Measurements from ENCODE around the gene BRSK2.

DNA sequence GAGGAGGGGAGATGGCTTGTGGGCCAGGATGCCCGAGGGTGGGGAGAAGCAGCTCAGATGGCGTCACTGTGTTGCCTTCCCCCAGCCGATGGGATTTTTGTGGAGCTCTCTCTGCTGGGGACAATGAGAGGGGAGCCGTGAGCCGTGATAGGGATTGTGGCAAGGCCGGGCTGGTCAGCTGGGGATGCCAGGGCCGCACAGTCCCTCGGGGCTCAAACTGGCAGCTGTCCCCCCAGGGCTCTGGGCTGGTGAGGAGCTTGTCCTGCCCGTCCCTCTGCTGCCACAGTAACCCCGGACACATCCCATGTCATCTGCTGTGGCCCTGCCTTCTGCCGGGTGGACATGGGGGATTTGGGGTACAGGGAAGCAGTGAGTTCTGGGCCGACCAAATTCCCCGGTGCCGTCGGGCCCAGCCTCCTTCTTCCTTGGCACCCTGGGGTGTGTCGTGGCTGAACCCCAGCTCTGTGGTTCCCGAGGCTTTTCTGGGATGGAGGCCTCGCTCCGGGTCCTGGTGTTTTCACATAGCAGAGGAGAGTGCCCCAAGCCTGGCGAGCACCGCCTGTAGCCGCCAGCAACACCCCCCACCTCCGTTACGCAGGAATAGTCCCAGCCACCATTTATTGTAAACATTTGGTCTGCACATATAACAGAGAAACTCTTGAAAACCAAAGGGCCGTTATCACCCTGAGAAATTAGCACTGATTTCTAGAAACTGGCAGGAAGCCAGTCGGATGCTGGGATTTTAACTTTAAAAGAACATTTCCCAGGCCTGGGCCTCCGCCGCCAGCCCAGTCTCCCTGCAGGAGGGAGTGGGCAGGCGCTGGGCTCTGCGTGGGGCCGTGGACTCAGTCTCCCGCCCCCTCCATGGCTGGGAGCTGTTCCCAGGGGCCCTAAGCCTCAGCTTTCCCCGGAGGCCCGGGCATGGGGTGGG, 9.9 kb downstream of the BRSK2 start:
- TF ChIP-seq SUZ12 (IDR thresholded peaks at IDR 0.05; ENCODE audit: extremely low read depth, insufficient read depth, insufficient read length) (no peak), YY1 (IDR thresholded peaks at IDR 0.05; ENCODE audit: insufficient read depth, insufficient read length) (no peak)
